CD4-positive, alpha-beta T cell treated with Interleukin-15 for 1 hour (primary cell): Measurements from ENCODE around the gene SLC10A1.

Experiments
- DNase-seq: peaks from one replicate; pipeline ENCODE4 v3.0.0-alpha.2; 2020

Gene SLC10A1

GRCh38 chr14:69808919-69809808, 12.1 kb upstream of the SLC10A1 start:
- DNase-seq, result no peak

- DNase-seq, result no peak
These were observed 10.2 kb upstream of the SLC10A1 start for GRCh38 chr14:69807192-69807591.

GRCh38 chr14:69804902-69805301, 7.9 kb upstream of the SLC10A1 start:
- DNase-seq, result no peak

GRCh38 chr14:69803753-69804152, 6.7 kb upstream of the SLC10A1 start:
- DNase-seq, result no peak

DNA sequence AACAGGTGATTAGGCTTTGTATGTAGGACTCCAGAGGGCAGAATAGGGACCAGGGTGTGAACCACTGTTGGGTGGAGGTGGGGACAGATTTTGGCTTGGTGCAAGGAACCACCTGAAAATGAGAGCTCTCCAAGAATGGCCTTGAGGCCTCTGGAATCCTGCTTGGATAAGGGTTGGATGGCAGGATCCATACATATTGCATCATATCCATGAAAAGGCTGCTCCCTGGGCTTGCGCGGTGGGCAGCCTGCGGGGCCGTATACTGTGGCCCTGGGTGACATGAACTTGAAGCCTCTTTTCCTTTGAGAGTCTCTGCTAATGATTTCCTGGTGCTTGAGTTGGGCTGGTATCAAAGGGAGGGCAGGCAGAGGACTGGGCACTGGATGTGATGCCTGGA, 1.3 kb upstream of the SLC10A1 start:
- no peak for DNase-seq

DNA sequence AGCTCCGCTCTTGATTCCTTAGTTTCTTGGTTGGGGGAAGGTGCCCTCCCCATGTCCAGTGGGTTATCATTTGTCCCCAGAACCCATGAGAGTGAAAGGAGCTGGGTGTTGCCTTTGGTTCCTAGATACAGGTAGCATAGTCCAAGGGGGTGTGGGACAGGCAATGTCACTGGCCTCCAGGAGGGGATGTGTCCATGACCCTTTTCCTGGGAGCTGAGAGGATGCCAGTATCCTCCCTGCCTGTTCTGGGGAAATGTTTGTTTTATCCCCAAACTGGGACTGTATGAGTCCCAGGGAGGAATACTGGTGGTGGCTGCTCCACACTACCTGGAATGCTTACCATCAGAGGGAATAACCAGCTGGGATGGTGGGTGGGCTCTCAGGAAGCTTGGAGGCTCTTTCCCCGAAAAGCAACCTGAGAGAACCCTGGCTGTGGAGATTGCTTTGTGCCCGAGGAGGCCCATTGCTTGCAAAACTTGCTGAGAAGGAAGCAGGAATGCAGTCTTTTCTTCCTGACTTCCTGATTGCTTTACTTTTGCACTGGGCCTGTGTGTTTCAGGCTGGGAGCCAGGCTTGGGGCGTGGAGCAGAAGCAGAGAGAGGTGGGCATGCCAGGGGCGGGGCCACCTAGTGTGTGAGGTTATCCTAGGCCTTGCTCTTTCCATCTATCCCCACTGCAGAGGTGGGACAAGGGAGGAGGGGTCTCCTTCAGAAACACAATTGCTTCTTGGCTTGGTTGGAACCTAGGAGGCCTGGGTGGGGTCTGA, 715 bp upstream of the SLC10A1 start:
- DNase-seq, result no peak

GRCh38 chr14:69795691-69796090, 1.4 kb downstream of the SLC10A1 start:
- no peak for DNase-seq

DNA sequence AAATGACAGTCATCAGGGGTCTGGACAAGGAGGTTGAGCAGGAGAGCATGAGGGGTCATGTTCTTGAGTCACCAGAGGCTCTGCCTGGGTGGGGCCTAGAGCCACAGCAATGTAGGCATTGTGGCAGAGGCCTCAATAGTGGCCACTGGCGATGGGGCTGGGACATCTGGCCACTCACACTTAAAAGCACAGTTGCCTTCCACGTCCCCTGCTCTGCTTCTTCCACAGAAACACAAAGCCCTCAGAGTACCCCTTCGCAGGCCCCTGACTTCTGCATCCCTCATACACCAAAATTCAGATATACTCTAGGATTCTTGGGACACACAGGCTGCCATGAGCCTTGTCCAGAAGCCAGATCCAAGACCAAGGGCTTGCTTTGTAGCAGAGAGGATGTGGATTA, 2.2 kb downstream of the SLC10A1 start:
- no peak for DNase-seq

DNA sequence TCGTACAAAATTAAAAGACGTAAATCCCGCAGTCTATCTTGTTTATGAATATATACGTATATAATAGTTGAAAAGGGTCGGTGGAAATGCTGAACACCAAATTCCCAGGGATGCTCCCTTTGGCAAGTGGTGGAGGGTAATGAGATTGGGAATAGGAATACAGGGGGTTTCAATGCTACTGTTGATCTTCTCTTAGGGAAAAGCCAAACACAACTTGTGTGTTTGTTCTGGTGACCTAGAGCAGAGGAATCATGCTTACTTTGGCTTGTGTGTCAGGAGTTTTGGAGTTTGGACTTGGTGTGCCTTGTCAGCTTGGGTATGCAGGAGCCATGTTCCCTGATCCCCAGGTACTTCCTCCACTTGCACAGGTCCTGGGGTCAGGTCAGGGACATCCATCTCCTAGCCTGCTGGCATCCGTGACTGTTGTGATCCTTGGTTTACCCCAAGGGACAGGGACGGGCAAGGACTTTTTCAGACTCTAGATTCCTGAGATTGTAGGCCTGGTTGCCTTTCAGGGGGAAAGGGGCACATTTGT, 4.1 kb downstream of the SLC10A1 start:
- DNase-seq, result no peak

GRCh38 chr14:69789118-69789640, 7.9 kb downstream of the SLC10A1 start:
- DNase-seq, result no peak

DNA sequence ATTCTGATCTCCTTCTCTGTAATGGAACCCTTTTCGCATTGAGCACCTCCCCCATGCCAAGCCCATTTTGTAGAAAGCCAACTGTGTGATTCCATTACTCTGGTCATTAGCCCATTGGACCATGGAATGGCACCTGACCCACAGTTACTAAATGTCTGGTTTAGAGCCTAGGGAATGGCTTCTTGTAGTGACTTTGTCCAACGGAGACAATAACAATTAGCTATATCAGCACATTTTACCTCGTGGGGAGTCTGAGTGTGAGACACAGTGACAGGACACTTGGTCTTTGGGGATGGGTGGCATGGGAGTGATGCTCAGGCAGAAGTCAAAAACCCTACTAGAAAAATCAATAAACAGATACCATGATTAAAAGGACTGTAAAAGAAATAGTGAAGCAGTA, 10.4 kb downstream of the SLC10A1 start:
- no peak for DNase-seq

GRCh38 chr14:69784942-69785341, 12.1 kb downstream of the SLC10A1 start:
- no peak for DNase-seq

- DNase-seq, result no peak
These were observed 16.1 kb downstream of the SLC10A1 start for GRCh38 chr14:69780952-69781351.

- no peak for DNase-seq
These were observed 16.9 kb downstream of the SLC10A1 start for GRCh38 chr14:69780092-69780491.

- no peak for DNase-seq
These were observed 18.0 kb downstream of the SLC10A1 start for GRCh38 chr14:69779088-69779487.

DNA sequence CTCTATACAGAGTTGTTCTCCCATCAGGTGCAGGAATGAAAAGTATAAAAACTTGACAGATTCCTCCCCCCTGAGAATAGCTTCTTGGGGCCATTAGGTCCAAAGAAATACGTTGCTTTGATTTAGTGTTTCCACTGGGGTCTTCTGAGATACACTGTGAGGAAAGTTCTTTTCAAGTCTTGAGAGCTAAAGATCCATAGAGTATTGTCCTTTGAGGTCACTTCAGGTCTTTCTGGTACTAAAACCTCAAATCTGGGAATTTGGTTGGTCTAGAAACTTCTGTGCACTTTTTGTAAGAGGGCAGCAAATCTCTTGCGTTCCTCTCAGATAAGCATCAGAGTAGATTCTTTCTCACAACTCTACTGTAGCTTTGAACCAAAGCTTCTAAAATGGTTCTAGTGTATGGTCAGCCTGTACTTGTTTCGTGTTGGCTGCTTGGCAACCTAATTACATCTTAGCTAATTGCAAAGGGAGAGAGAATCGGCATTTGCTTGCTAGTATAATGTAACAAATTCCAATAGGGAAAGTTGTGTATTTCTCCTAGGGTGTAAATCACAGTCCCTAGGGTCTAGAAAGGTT, 20.1 kb downstream of the SLC10A1 start:
- DNase-seq, result no peak

DNA sequence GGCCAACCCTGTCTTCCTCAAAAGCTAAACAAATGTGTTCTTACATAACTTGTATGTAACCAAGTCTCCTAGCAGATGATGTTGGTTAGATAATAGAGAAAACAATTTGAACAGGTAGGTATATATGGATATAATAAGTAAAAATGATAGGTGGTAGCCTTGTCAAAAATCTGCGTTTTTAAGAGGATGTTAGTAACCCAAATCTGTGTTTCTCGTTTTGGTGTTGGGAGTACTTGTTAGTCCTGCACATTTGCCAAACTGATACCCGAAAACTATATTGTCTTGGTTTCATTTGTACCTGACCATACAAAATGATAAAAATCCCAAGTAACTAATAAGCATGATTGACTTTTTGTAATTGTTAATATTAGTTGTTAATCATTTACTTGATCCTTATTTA, 22.0 kb downstream of the SLC10A1 start:
- DNase-seq, result no peak

DNA sequence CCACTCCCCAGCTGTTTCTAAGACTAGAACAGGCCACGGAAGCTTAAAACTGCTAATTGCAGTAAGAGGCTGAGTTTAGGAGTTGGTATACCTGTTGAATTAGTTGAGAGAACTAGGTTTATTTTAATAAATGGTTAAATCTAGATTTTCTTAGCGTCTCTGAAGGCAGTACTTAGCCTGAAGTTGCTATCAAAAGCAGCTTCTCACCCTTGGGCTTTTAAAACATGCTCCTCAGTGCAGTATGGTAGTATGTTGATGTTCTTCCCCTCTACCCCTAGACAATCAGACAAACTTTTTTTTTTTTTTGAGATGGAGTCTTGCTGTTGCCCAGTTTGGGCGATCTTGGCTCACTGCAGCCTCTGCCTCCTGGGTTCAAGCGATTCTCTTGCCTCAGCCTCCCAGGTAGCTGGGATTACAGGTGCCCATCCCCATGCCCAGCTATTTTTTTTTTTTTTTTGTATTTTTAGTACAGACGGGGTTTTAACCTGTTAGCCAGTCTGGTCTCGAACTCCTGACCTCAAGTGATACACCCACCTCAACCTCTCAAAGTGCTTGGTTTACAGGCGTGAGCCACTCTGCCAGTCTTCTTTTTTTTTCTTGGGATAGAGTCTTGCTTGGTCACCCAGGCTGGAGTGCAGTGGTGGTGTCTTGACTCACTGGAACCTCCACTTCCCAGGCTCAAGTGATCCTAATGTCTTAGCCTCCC, 23.3 kb downstream of the SLC10A1 start:
- DNase-seq, result no peak

DNA sequence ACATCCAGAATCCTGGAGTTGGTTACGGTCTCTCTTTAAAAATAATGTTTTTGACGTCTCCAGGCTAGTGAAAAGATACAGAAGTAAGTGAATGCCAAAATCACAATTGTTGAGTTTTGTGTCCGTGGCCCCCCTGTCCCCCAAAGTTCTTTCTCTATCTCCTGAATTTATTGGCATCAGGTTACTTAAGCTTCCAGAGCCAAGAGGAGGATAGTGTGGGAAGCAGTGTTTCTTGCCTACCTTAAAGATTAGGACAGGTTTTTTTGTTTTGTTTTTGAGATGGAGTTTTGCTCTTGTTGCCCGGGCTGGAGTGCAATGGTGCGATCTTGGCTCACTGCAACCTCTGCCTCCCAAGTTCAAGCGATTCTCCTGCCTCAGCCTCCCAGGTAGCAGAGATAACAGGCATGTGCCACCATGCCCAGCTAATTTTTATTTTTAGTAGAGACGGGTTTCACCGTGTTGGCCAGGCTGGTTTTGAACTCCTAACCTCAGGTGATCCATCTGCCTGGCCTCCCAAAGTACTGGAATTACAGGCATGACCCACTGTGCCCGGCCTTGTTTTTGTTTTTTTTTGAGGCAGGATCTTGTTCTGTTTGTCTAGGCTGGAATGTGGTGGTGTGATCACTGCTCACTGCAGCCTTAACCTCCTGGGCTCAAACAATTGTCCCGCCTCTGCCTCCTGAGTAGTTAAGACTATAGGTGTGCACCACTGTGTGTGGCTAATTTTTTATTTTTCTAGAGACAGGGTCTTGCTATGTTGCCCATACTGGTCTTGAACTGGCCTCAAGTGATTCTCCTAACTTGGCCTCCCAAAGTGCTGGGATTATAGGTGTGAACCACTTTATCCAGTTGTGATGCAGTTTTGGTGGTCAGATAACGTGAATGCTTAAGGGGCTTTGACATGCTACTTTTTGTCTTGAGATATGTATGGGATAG, 24.7 kb downstream of the SLC10A1 start:
- DNase-seq, result no peak

DNA sequence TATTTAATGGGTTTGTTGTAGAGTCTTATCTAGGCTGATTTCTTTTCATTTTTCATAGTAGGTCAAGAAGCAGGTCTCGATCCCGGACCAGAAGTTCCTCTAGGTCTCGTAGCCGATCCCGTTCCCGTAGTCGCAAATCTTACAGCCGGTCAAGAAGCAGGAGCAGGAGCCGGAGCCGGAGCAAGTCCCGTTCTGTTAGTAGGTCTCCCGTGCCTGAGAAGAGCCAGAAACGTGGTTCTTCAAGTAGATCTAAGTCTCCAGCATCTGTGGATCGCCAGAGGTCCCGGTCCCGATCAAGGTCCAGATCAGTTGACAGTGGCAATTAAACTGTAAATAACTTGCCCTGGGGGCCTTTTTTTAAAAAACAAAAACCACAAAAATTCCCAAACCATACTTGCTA, 25.9 kb downstream of the SLC10A1 start:
- DNase-seq, result no peak

GRCh38 chr14:69770559-69770958, 26.5 kb downstream of the SLC10A1 start:
- no peak for DNase-seq

GRCh38 chr14:69769623-69770022, 27.4 kb downstream of the SLC10A1 start:
- no peak for DNase-seq
